T-helper 2 cell (primary cell): ENCODE results near the gene DNLZ.
A peak's percentile ranks its signal among the peaks of the same experiment; 100 is the strongest.

Source experiments
- DNase-seq, 5 experiments: peaks; one replicate each; pipeline versions ENCODE4 v3.0.0 to v3.0.0-alpha.2; 2012 to 2022

DNLZ gene

GRCh38 chr9:136342181-136343120 lies 21.1 kb downstream of the DNLZ start:
- peak in 4 of 5 experiments; percentile 19 to 68 (median 46) for DNase-seq

GRCh38 chr9:136341769-136342168 lies 21.8 kb downstream of the DNLZ start:
- DNase-seq = no peak

GRCh38 chr9:136341042-136341655 lies 22.4 kb downstream of the DNLZ start:
- DNase-seq = no peak

- no peak for DNase-seq
Measured at GRCh38 chr9:136340356-136341041, 23.0 kb downstream of the DNLZ start.

- DNase-seq = no peak
Measured at GRCh38 chr9:136339958-136340310, 23.6 kb downstream of the DNLZ start.

- DNase-seq = peak in 1 of 5 experiments; percentile 35
Measured at GRCh38 chr9:136339173-136339957, 24.2 kb downstream of the DNLZ start.

- no peak for DNase-seq
Measured at GRCh38 chr9:136338511-136338910, 25.0 kb downstream of the DNLZ start.

- DNase-seq = no peak
Measured at GRCh38 chr9:136337416-136338395, 25.8 kb downstream of the DNLZ start.

GRCh38 chr9:136336881-136337280 lies 26.7 kb downstream of the DNLZ start:
- DNase-seq = no peak

GRCh38 chr9:136336156-136336870 lies 27.2 kb downstream of the DNLZ start:
- no peak for DNase-seq

- DNase-seq = no peak
Measured at GRCh38 chr9:136335296-136336155, 28.0 kb downstream of the DNLZ start.

- DNase-seq = no peak
Measured at GRCh38 chr9:136334541-136334940, 29.0 kb downstream of the DNLZ start.

GRCh38 chr9:136333486-136333885 lies 30.1 kb downstream of the DNLZ start:
- DNase-seq = no peak

GRCh38 chr9:136333045-136333444 lies 30.5 kb downstream of the DNLZ start:
- no peak for DNase-seq

- no peak for DNase-seq
Measured at GRCh38 chr9:136332482-136332983, 31.0 kb downstream of the DNLZ start.

- DNase-seq = peak in 1 of 5 experiments; percentile 48
Measured at GRCh38 chr9:136331556-136332481, 31.7 kb downstream of the DNLZ start.

- no peak for DNase-seq
Measured at GRCh38 chr9:136331030-136331429, 32.5 kb downstream of the DNLZ start.

- no peak for DNase-seq
Measured at GRCh38 chr9:136330406-136330990, 33.0 kb downstream of the DNLZ start.
